Central memory CD8-positive, alpha-beta T cell (primary cell): ENCODE data around the gene PPP5C.
"Not testable (repeated sequence)": the region's sequence is repeated elsewhere in the genome, so short reads cannot be mapped to it uniquely, and the experiment has no call there.

ENCODE experiments used
- ATAC-seq: fragments of 150-1000 bp; cut with Tn5 transposase; replicated peaks from 2 replicates; pipeline ENCODE4 v1.10.0; 2022; ENCODE audit warnings: mild to moderate bottlenecking, moderate FRiP score, moderate number of reproducible peaks; ENCODE audit not compliant: poor library complexity, severe bottlenecking; ENCODE audit errors: extremely low read depth
- DNase-seq, 2 donors: peaks; one replicate each; pipeline ENCODE4 v3.0.0; 2021; ENCODE audit warnings: low spot score in 2 of 2
- H3K27ac Mint-ChIP-seq: one replicate; pipeline ENCODE4 v1.8.0; 2022; ENCODE audit warnings: low read depth, mild to moderate bottlenecking, moderate library complexity, mixed read lengths
- H3K27me3 Mint-ChIP-seq: one replicate; pipeline ENCODE4 v1.8.0; 2022; ENCODE audit warnings: mixed read lengths
- H3K36me3 Mint-ChIP-seq: one replicate; pipeline ENCODE4 v1.8.0; 2022; ENCODE audit warnings: mild to moderate bottlenecking, moderate library complexity, mixed read lengths; ENCODE audit not compliant: insufficient read depth
- H3K4me1 Mint-ChIP-seq: one replicate; pipeline ENCODE4 v1.8.0; 2022; ENCODE audit warnings: mixed read lengths
- H3K4me3 Mint-ChIP-seq: one replicate; pipeline ENCODE4 v1.8.0; 2022; ENCODE audit warnings: mild to moderate bottlenecking, moderate library complexity, mixed read lengths
- H3K9me3 Mint-ChIP-seq: one replicate; pipeline ENCODE4 v1.8.0; 2022; ENCODE audit warnings: mixed read lengths

The PPP5C gene

DNA sequence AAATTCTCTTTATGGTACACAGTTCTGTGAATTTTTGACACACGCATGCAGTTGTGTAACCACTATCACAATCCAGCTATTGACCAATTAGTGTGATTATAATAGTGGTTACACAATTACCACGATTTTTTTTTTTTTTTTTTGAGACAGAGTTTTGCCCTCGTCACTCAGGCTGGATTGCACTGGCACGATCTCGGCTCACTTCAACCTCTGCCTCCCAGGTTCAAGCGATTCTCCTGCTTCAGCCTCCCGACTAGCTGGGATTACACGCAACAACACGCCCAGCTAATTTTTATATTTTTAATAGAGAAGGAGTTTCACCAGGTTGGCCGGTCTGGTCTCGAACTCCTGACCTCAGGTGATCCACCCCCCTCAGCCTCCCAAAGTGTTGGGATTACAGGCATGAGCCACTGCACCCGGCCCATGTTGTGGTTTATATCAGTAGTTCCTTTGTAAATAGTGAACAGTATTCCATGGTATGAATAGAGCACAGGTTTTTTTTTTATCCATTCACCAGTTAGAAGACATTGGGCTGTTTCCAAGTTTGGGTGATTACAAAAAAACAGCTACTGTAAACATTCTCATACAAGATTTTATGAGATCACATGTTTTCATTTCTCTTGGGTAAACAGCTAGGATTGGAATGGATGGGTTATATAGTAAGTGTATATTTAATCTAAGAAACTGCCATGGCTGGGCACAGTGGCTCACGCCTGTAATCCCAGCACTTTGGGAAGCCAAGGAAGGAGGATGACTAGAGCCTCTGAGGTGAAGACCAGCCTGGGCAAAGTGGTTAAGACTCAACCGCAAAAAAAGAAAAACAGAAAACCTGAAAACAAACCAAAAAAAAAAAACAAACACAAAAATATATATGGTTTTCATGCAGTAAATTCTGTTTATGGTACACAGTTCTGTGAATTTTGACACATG, 33.1 kb upstream of the PPP5C start:
- H3K4me3 Mint-ChIP-seq, H3K36me3 Mint-ChIP-seq, ATAC-seq, DNase-seq, H3K27ac Mint-ChIP-seq, H3K4me1 Mint-ChIP-seq, H3K9me3 Mint-ChIP-seq, H3K27me3 Mint-ChIP-seq: not testable (repeated sequence)

DNA sequence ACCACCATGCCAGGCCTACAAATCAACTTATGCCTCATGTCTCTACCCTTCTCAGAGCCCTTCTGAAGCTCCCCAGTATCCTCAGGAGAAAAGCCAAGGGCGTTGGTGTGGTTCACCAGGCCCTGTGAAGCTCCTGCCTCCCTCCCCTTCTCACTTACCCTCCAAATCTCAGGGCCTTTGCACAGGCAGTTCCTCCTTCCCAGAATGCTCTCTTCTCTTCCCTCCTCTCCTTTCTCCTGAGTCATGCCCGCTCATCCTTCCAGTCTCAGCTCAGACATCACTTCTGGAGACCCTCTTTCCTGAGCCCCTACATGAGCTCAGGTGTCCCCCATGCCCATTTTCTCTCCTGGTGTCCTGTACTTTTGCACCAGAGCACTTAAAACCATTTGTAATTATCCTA, 29.5 kb upstream of the PPP5C start:
- Mint-ChIP-seq H3K36me3 (peaks cover 2% of the 10 kb centered on the region), H3K27ac (no peak overlapping the region), H3K4me1 (no peaks in the 10 kb centered on the region), H3K9me3 (no peaks in the 10 kb centered on the region), H3K4me3 (no peak overlapping the region), H3K27me3 (no peaks in the 10 kb centered on the region)
- ATAC-seq (no peak), DNase-seq (no peak)

DNA sequence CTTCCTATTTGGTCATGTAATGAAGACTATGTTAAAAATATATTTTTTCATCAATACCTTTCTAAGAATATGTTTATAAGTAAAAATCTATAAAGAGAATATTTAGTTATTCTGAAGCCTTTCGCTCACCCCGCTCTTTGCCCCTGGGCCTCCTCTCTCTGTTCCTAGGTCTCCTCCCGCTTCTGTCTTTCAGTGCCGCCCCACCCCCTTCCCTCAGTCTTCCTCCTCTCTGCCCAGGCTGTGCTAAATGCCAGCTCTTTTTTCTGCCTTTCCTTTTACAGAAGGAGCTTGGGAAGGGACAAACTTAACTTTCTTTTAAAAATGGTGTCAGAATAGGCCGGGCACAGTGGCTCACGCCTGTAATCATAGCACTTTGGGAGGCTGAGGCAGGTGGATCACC, 27.3 kb upstream of the PPP5C start:
- ATAC-seq (no peak), DNase-seq (no peak)
- Mint-ChIP-seq H3K4me3 (no peak overlapping the region), H3K27me3 (no peaks in the 10 kb centered on the region), H3K36me3 (peaks cover 2% of the 10 kb centered on the region), H3K9me3 (no peaks in the 10 kb centered on the region), H3K27ac (no peak overlapping the region), H3K4me1 (no peaks in the 10 kb centered on the region)

DNA sequence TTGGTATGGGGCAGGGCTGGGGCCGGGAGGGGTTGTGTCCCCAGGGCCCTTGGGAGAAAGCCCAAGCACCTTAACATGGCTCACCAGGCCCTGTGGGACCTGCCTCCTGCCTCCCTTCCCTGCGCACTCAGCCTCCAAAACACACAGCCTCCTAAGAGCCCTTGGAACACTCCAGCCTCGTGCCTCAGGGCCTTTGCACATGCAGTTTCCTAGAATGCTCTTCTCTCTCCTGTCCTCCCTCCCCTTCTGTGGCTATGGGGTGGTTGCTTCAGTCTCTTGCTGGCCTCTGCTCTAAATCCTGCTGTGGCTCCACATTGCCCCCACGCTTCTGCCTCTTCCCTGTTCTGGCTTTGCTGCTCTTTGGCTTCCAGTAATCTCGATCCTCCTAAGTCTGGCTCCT, 26.3 kb upstream of the PPP5C start:
- Mint-ChIP-seq H3K36me3 (peaks cover 2% of the 10 kb centered on the region), H3K4me3 (no peak overlapping the region), H3K27me3 (no peaks in the 10 kb centered on the region), H3K9me3 (no peaks in the 10 kb centered on the region), H3K4me1 (no peaks in the 10 kb centered on the region), H3K27ac (no peak overlapping the region)
- DNase-seq (no peak), ATAC-seq (no peak)

DNA sequence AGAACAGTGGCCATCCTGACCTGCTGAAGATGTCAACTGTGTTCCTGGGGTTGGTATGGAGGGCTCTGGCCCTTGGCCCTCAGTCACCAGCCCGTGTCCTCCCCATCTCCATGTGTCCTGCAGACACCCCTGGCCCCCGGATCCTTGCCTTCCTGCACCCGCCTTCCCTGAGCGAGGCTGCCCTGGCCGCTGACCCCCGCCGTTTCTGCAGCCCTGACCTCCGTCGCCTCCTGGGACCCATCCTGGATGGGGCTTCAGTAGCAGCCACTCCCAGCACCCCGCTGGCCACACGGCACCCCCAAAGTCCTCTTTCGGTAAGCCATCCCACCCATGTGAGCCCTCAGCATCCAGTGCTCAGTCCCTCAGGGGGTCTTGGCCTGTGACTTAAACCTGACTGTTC, 25.2 kb upstream of the PPP5C start:
- no peaks in the 10 kb centered on the region for H3K27me3 Mint-ChIP-seq
- ATAC-seq (no peak), DNase-seq (no peak)
- no peaks in the 10 kb centered on the region for H3K4me1 Mint-ChIP-seq
- H3K36me3 Mint-ChIP-seq = peaks cover 3% of the 10 kb centered on the region
- H3K9me3 Mint-ChIP-seq = no peaks in the 10 kb centered on the region
- H3K27ac Mint-ChIP-seq = no peak overlapping the region
- H3K4me3 Mint-ChIP-seq = no peak overlapping the region

DNA sequence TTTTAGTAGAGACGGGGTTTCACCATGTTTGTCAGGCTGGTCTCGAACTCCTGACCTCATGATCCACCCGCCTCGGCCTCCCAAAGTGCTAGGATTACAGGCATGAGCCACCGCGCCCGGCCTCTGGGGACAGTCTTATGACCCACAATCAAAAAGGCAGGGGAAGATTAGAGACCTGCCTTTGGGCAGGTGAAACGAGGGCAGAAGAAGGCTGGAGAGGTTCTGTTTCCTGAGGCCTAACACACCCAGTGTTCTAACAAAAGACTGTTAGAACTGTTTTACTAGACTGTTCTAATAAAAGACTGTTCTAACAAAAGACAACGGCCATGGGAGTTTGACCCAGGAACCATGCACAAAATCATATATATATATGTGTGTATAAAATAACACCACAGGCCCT, 23.7 kb upstream of the PPP5C start:
- not testable (repeated sequence) for H3K27me3 Mint-ChIP-seq, H3K9me3 Mint-ChIP-seq, ATAC-seq, H3K36me3 Mint-ChIP-seq, H3K4me3 Mint-ChIP-seq, DNase-seq, H3K27ac Mint-ChIP-seq, H3K4me1 Mint-ChIP-seq

DNA sequence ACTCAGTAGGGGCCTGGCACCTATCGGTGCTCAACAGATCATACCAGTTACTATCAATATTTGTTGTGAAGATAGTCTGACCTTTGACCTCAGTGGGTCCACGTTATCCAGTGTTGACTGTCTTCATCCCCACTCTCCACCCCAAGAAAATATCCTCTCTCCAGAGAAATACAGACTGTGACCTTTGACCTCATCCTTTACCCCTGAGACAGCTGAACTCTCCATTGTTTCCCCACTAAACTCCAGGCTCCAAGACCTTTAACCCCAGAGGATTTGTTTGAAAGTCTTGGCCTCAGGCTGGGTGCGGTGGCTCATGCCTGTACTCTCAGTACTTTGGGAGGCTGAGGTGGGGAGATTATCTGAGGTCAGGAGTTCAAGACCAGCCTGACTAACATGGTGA, 22.6 kb upstream of the PPP5C start:
- no peak for ATAC-seq
- no peaks in the 10 kb centered on the region for H3K4me1 Mint-ChIP-seq
- H3K27me3 Mint-ChIP-seq = peaks cover 3% of the 10 kb centered on the region
- H3K27ac Mint-ChIP-seq = no peak overlapping the region
- H3K9me3 Mint-ChIP-seq = peaks cover 5% of the 10 kb centered on the region
- H3K4me3 Mint-ChIP-seq = no peak overlapping the region
- peaks cover 3% of the 10 kb centered on the region for H3K36me3 Mint-ChIP-seq
- DNase-seq = no peak

DNA sequence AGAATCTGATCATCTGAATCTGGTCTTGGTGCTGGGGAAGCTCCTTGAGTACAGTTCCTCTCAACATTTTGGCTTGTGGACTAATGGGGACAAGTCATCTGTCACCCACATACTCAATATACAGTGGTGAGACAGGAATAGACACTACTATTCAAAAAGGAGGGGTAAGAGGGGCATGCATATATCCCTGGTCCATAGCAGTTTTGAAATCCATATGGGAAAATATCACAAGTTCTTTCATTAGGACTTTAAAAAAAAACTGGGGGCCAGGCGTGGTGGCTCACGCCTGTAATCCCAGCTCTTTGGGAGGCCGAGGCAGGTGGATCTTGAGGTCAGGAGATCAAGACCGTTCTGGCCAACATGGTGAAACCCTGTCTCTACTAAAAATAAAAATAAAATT, 20.3 kb upstream of the PPP5C start:
- ATAC-seq (no peak), DNase-seq (no peak)
- H3K9me3 Mint-ChIP-seq = peaks cover 11% of the 10 kb centered on the region
- H3K27me3 Mint-ChIP-seq = peaks cover 9% of the 10 kb centered on the region
- H3K4me3 Mint-ChIP-seq = no peak overlapping the region
- H3K4me1 Mint-ChIP-seq = no peaks in the 10 kb centered on the region
- H3K27ac Mint-ChIP-seq = no peak overlapping the region
- peaks cover 1% of the 10 kb centered on the region for H3K36me3 Mint-ChIP-seq

DNA sequence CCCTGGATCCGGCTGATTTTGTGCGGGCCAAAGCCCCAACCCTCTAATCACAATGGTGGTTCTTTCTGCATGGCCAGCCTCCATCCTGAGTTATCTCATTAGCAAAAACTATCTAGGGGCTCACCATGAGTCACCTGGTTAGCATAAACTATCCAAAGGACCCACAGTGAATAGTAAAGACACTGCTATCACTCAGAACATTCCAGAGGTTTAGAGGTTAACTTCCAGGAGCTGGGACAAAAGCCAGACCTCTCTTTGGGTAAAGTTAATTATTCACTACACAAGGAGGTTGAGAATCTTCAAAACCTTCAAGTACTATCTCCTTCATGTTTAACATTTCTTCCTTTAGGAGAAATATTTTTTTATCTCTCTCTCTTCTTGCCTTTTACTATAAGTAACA, 18.8 kb upstream of the PPP5C start:
- Mint-ChIP-seq H3K4me1 (no peaks in the 10 kb centered on the region), H3K27ac (no peak overlapping the region), H3K4me3 (no peak overlapping the region), H3K9me3 (peaks cover 11% of the 10 kb centered on the region), H3K27me3 (peaks cover 9% of the 10 kb centered on the region), H3K36me3 (peaks cover 1% of the 10 kb centered on the region)
- no peak for ATAC-seq
- no peak for DNase-seq

DNA sequence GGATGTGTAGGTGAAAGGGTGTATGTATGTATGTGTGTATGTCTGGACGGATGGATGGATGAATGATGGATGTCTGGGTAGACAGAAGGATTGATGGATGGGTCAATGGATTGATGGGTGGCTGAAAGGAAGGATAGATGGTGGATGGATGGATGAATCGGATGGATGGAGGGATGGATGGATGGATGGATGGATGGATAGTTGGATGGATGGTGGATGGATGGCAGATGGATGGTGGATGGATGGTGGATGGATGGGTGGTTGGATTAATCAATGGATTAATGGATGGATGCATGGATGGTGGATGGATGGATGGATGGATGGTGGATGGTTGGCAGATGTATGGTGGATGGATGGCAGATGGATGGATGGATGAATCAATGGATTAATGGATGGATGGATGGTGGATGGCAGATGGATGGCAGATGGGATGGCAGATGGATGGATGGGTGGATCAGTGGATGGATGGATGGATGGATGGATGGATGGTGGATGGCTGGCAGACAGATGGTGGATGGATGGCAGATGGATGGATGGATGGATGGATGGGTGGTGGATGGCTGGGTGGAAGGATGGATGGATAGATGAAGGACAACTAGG, 16.5 kb upstream of the PPP5C start:
- no peak overlapping the region for H3K27ac Mint-ChIP-seq
- peaks cover 11% of the 10 kb centered on the region for H3K9me3 Mint-ChIP-seq

DNA sequence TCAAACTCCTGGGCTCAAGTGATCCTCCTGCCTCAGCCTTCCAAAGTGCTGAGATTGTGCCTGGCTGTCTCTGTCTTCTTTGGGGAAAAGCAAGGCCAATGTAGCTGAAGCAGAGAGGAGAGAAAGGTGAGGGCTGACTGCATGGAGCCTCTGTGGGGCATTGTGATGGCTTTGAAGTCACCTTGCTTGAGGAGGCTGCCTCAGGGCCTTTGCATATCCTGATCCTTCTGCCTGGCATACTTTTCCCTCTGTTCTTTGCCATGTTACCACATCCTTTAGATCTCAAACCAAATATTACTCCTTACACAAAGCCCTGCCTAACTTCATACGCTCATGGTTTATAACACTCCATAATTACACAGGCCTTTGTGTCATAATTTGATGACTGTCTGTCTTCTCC, 9.4 kb upstream of the PPP5C start:
- H3K27ac Mint-ChIP-seq = no peak overlapping the region
- H3K4me1 Mint-ChIP-seq = no peaks in the 10 kb centered on the region
- H3K27me3 Mint-ChIP-seq = peaks cover 30% of the 10 kb centered on the region
- ATAC-seq (no peak), DNase-seq (no peak)
- no peak overlapping the region for H3K4me3 Mint-ChIP-seq
- H3K36me3 Mint-ChIP-seq = no peaks in the 10 kb centered on the region
- H3K9me3 Mint-ChIP-seq = no peaks in the 10 kb centered on the region

More for the DNA sequence above, 16.5 kb upstream of the PPP5C start:
- no peaks in the 10 kb centered on the region for H3K4me1 Mint-ChIP-seq
- peaks cover 9% of the 10 kb centered on the region for H3K27me3 Mint-ChIP-seq
- ATAC-seq (no peak), DNase-seq (no peak)
- peaks cover 1% of the 10 kb centered on the region for H3K36me3 Mint-ChIP-seq
- H3K4me3 Mint-ChIP-seq = no peak overlapping the region

DNA sequence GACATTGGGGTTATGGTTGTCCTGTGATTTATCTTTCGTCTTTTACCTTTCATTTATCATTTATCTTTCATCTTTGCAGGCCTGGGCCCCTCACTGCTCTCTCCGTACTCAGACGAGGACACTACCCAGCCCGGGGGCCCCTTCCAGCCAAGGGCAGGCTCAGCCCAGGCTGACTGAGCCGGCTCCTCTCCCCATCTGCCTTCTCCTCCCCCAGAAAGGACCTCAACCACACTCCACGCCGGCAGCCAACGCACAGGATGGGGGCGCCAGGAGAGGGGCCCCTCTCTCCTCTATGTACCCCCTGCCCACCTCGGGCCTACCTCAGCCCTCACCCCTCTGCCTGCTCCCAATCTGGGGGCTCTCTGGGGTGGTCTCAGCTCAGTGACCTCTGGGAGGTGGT, 7.4 kb upstream of the PPP5C start:
- no peaks in the 10 kb centered on the region for H3K36me3 Mint-ChIP-seq
- H3K27ac Mint-ChIP-seq = no peak overlapping the region
- ATAC-seq (no peak), DNase-seq (no peak)
- no peaks in the 10 kb centered on the region for H3K9me3 Mint-ChIP-seq
- peaks cover 30% of the 10 kb centered on the region for H3K27me3 Mint-ChIP-seq
- H3K4me1 Mint-ChIP-seq = no peaks in the 10 kb centered on the region
- no peak overlapping the region for H3K4me3 Mint-ChIP-seq

DNA sequence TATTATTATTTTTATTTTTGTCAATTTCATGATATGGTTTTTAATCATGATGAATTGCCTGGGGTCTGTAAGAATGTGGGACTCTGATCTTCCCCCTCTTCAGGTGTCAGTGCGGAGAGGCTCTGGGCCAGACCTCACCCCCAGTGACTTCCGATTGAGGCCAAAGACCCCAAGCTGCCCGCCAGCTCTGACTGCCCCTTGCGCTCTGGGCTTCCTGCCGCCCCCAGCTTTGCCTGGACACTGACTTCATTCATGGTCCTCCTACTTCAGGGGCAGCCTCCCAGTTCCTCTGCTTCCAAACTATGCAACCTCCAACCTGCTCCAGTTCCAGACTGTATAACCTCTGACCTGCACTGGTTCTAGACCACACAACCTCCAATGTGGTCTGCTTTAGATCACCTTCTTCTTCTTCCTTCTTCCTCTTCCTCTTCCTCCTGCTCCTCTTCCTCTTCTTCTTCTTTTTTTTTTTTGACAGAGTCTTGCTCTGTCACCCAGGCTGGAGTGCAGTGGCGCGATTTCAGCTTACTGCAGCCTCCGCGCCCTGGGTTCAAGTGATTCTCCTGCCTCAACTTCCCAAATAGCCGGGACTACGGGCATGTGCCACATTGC, 6.7 kb upstream of the PPP5C start:
- ATAC-seq (no peak), DNase-seq (no peak)
- Mint-ChIP-seq H3K36me3 (no peaks in the 10 kb centered on the region), H3K27me3 (peaks cover 30% of the 10 kb centered on the region), H3K4me3 (no peak overlapping the region), H3K4me1 (no peaks in the 10 kb centered on the region), H3K9me3 (no peaks in the 10 kb centered on the region), H3K27ac (no peak overlapping the region)
